H1 (cell line): ENCODE results near the gene SPINK1. TPM values are rescaled to one million over a fixed set of nuclear protein-coding genes. Genes with fewer than 3 reads are reported as not detected.

Experiments used
- CTCF ChIA-PET: fragments of 300-600 bp; sonication (Branson Sonifier 250); formaldehyde crosslinking; loops from one replicate; lab custom pipeline; 2021; ENCODE audit not compliant: partially characterized antibody; lab: Charles Lee
- POLR2A ChIA-PET: fragments of 300-600 bp; sonication (Branson Sonifier 250); formaldehyde crosslinking; loops from one replicate; lab custom pipeline; 2021; ENCODE audit warnings: inconsistent platforms; ENCODE audit not compliant: partially characterized antibody; lab: Charles Lee
- DNase-seq, 2 experiments: peaks; one replicate each; pipeline versions ENCODE4 v3.0.0 to v3.0.0-alpha.2; 2010 to 2022; ENCODE audit warnings: low spot score in 2 of 2, low read depth in 1 of 2, mixed read lengths in 1 of 2
- FAIRE-seq: peaks from 2 replicates; lab custom pipeline; 2011; peaks lifted over from hg19 to GRCh38; lab: Jason Lieb, UNC
- H2AFZ ChIP-seq: 2 replicates; pipeline ENCODE4 v1.8.1; 2012; ENCODE audit warnings: low read length, inconsistent platforms
- H2AK5ac ChIP-seq: 2 replicates; pipeline ENCODE4 v1.6.1; 2013; ENCODE audit warnings: low read depth, low read length
- H2BK120ac ChIP-seq: replicated peaks from 2 replicates; pipeline ENCODE3; 2013; ENCODE audit warnings: low read depth, low read length, inconsistent platforms
- H2BK12ac ChIP-seq: 2 replicates; pipeline ENCODE4 v1.6.1; 2013; ENCODE audit warnings: low read depth, low read length
- H2BK15ac ChIP-seq: 2 replicates; pipeline ENCODE4 v1.6.1; 2013; ENCODE audit warnings: low read length
- H2BK20ac ChIP-seq: 2 replicates; pipeline ENCODE4 v1.6.1; 2013; ENCODE audit warnings: low read length
- H2BK5ac ChIP-seq: 2 replicates; pipeline ENCODE4 v1.6.1; 2013; ENCODE audit warnings: low read depth, low read length
- H3K14ac ChIP-seq: 2 replicates; pipeline ENCODE4 v1.6.1; 2013; ENCODE audit warnings: inconsistent platforms; ENCODE audit not compliant: insufficient read length
- H3K18ac ChIP-seq: 2 replicates; pipeline ENCODE4 v1.6.1; 2013; ENCODE audit warnings: low read length; ENCODE audit errors: extremely low read depth
- H3K23ac ChIP-seq: 2 replicates; pipeline ENCODE4 v1.6.1; 2013; ENCODE audit warnings: inconsistent platforms; ENCODE audit not compliant: insufficient read length
- H3K23me2 ChIP-seq: 2 replicates; pipeline ENCODE4 v1.6.1; 2013; ENCODE audit warnings: low read depth, low read length
- H3K27ac ChIP-seq: 2 replicates; pipeline ENCODE4 v1.6.1; 2011; ENCODE audit warnings: low read depth, low read length, inconsistent platforms
- H3K27me3 ChIP-seq, 4 experiments: replicated peaks in 1 of 4; 1 replicate in 1 of 4; 2 replicates in 3 of 4; pipeline versions ENCODE4 v1.6.1 to v1.8.1; 2011 to 2013; ENCODE audit warnings: low read length in 3 of 4, mild to moderate bottlenecking in 3 of 4, inconsistent platforms in 2 of 4, mixed read lengths in 2 of 4, moderate library complexity in 1 of 4; ENCODE audit not compliant: control insufficient read depth in 3 of 4, insufficient read depth in 3 of 4; ENCODE audit errors: extremely low read depth in 1 of 4
- H3K36me3 ChIP-seq, 4 experiments: 2 replicates each; pipeline versions ENCODE4 v1.6.1 to v1.8.1; 2011 to 2013; ENCODE audit warnings: mild to moderate bottlenecking in 4 of 4, low read length in 3 of 4, moderate library complexity in 2 of 4, control low read depth in 1 of 4, inconsistent platforms in 1 of 4; ENCODE audit not compliant: insufficient read depth in 4 of 4, control insufficient read depth in 2 of 4
- H3K4ac ChIP-seq: replicated peaks from 2 replicates; pipeline ENCODE3; 2013; ENCODE audit warnings: low read length, low read depth, mixed read lengths, inconsistent platforms; ENCODE audit not compliant: insufficient read length
- H3K4me1 ChIP-seq, 4 experiments: replicated peaks in 1 of 4; 1 replicate in 1 of 4; 2 replicates in 3 of 4; pipeline versions ENCODE4 v1.6.1 to v1.8.1; 2011 to 2013; ENCODE audit warnings: low read length in 3 of 4, inconsistent platforms in 2 of 4, mixed read lengths in 1 of 4; ENCODE audit not compliant: insufficient read depth in 4 of 4, control insufficient read depth in 3 of 4
- H3K4me2 ChIP-seq, 2 experiments: 2 replicates each; pipeline versions ENCODE4 v1.6.1 to v1.8.1; 2011 to 2013; ENCODE audit warnings: low read depth in 2 of 2, low read length in 2 of 2, control low read depth in 1 of 2, inconsistent platforms in 1 of 2, mild to moderate bottlenecking in 1 of 2; ENCODE audit not compliant: insufficient read depth in 1 of 2
- H3K4me3 ChIP-seq, 4 experiments: fragments of 200-600, 300-600 bp in 1 of 4; sonication (generic), shearing (Covaris generic), sonication (Bioruptor Twin) in 1 of 4; 2 replicates each; pipeline versions ENCODE4 v1.5.1 to v1.8.1; 2011 to 2016; ENCODE audit warnings: low read length in 4 of 4, low read depth in 3 of 4, control low read depth in 2 of 4, inconsistent platforms in 2 of 4, mild to moderate bottlenecking in 2 of 4, mixed read lengths in 1 of 4, moderate library complexity in 1 of 4; ENCODE audit not compliant: insufficient read depth in 2 of 4; ENCODE audit errors: extremely low read depth in 1 of 4
- H3K56ac ChIP-seq: replicated peaks from 2 replicates; pipeline ENCODE3; 2013; ENCODE audit warnings: low read depth, mild to moderate bottlenecking, mixed read lengths, low read length, inconsistent platforms; ENCODE audit not compliant: insufficient read length
- H3K79me1 ChIP-seq: 2 replicates; pipeline ENCODE4 v1.6.1; 2013; ENCODE audit warnings: low read depth, low read length, control low read depth
- H3K79me2 ChIP-seq, 2 experiments: 2 replicates each; pipeline versions ENCODE4 v1.6.1 to v1.8.1; 2012 to 2013; ENCODE audit warnings: low read length in 2 of 2, mild to moderate bottlenecking in 2 of 2, inconsistent platforms in 1 of 2; ENCODE audit not compliant: insufficient read depth in 2 of 2, control insufficient read depth in 1 of 2
- H3K9ac ChIP-seq, 4 experiments: replicated peaks in 1 of 4; 1 replicate in 1 of 4; 2 replicates in 3 of 4; pipeline versions ENCODE4 v1.6.1 to v1.8.1; 2011 to 2013; ENCODE audit warnings: low read depth in 3 of 4, low read length in 3 of 4, control low read depth in 2 of 4, mild to moderate bottlenecking in 2 of 4, moderate library complexity in 2 of 4, inconsistent platforms in 1 of 4; ENCODE audit errors: extremely low read depth in 1 of 4
- H3K9me3 ChIP-seq, 2 experiments: 2 replicates each; pipeline versions ENCODE4 v1.6.1 to v1.8.1; 2012 to 2013; ENCODE audit warnings: mild to moderate bottlenecking in 2 of 2, moderate library complexity in 2 of 2, control low read depth in 1 of 2, inconsistent platforms in 1 of 2, low read depth in 1 of 2, low read length in 1 of 2, mixed read lengths in 1 of 2; ENCODE audit not compliant: insufficient read depth in 2 of 2
- H4K20me1 ChIP-seq, 2 experiments: replicated peaks in 1 of 2; 2 replicates each; pipeline versions ENCODE3 to v1.8.1; 2011 to 2013; ENCODE audit warnings: inconsistent platforms in 2 of 2, low read length in 2 of 2, mild to moderate bottlenecking in 1 of 2; ENCODE audit not compliant: insufficient read depth in 2 of 2, control insufficient read depth in 1 of 2
- H4K5ac ChIP-seq: 2 replicates; pipeline ENCODE4 v1.6.1; 2013; ENCODE audit warnings: low read length, low read depth, mixed read lengths, inconsistent platforms; ENCODE audit not compliant: insufficient read length
- H4K8ac ChIP-seq: 2 replicates; pipeline ENCODE4 v1.8.0; 2013; ENCODE audit warnings: mild to moderate bottlenecking, moderate library complexity, low read length, inconsistent platforms; ENCODE audit not compliant: insufficient read depth; ENCODE audit errors: extremely low read depth
- H4K91ac ChIP-seq: replicated peaks from 2 replicates; pipeline ENCODE3; 2013; ENCODE audit warnings: low read length, mixed read lengths, inconsistent platforms; ENCODE audit not compliant: insufficient read length
- CTCF ChIP-seq, 3 experiments: IDR thresholded peaks; 1 replicate in 2 of 3; 2 replicates in 1 of 3; pipeline versions ENCODE4 v1.5.1 to v1.6.1; 2011; ENCODE audit warnings: low read length in 3 of 3, mild to moderate bottlenecking in 3 of 3, inconsistent platforms in 2 of 3, low read depth in 1 of 3, moderate library complexity in 1 of 3; ENCODE audit not compliant: insufficient read depth in 1 of 3; ENCODE audit errors: control extremely low read depth in 1 of 3
- HDAC2 ChIP-seq, 2 experiments: fragments of 300-600 bp in 1 of 2; sonication (generic) in 1 of 2; IDR thresholded peaks; 2 replicates each; pipeline ENCODE4 v1.6.1; 2011 to 2012; ENCODE audit warnings: low read depth in 2 of 2, low read length in 2 of 2, mild to moderate bottlenecking in 2 of 2, moderate library complexity in 2 of 2, borderline replicate concordance in 1 of 2, inconsistent platforms in 1 of 2
- JUN ChIP-seq: IDR thresholded peaks from 2 replicates; pipeline ENCODE4 v1.6.1; 2011; ENCODE audit warnings: low read depth, mild to moderate bottlenecking, improper control_type of control experiment, low read length
- NANOG ChIP-seq: IDR thresholded peaks from 2 replicates; pipeline ENCODE4 v1.6.1; 2011; ENCODE audit warnings: low read length, low read depth, mild to moderate bottlenecking, inconsistent platforms; ENCODE audit not compliant: insufficient read depth, poor library complexity, severe bottlenecking
- RFX5 ChIP-seq: IDR thresholded peaks from 2 replicates; pipeline ENCODE4 v1.6.1; 2011; ENCODE audit warnings: low read depth, low read length, improper control_type of control experiment, borderline replicate concordance
- RXRA ChIP-seq: IDR thresholded peaks from 2 replicates; pipeline ENCODE4 v1.6.1; 2011; ENCODE audit warnings: low read depth, mild to moderate bottlenecking, low read length, moderate library complexity; ENCODE audit not compliant: insufficient read depth
- SP1 ChIP-seq: IDR thresholded peaks from 2 replicates; pipeline ENCODE4 v1.6.1; 2011; ENCODE audit warnings: low read depth, low read length
- SP2 ChIP-seq: IDR thresholded peaks from 2 replicates; pipeline ENCODE4 v1.6.1; 2012; ENCODE audit warnings: mild to moderate bottlenecking, low read length, inconsistent platforms
- TAF1 ChIP-seq: IDR thresholded peaks from 2 replicates; pipeline ENCODE4 v1.6.1; 2011; ENCODE audit warnings: mild to moderate bottlenecking, low read depth, low read length
- WGBS, 2 experiments: shearing (Covaris generic) in 1 of 2; methylation state at CpG; one replicate each; pipeline versions ENCODE4 v1.1.6 to v1.1.7; 2013 to 2015; ENCODE audit warnings: low lambda C conversion rate in 2 of 2, mixed read lengths in 2 of 2, inconsistent platforms in 1 of 2, low coverage in 1 of 2, missing lambda C conversion rate in 1 of 2; ENCODE audit not compliant: insufficient replicate concordance in 2 of 2, insufficient coverage in 1 of 2, insufficient read length in 1 of 2; ENCODE audit errors: extremely low coverage in 1 of 2, missing lambda C conversion rate in 1 of 2; 5-methylcytosine and 5-hydroxymethylcytosine counted together
- long read RNA-seq, 2 experiments: library from RNA in 1 of 2; library from capped mRNA in 1 of 2; stranded (forward); transcript quantifications; one replicate each; pipeline ENCODE4 v2.0.0, GENCODE V29; 2021; ENCODE audit warnings: inconsistent platforms in 1 of 2
- polyA minus RNA-seq, 3 experiments: library from RNA; depleted of rRNA, polyadenylated mRNA; stranded (reverse); fragments of >200 nt; gene quantifications; 1 replicate in 2 of 3; 2 replicates in 1 of 3; pipeline ENCODE4 v1.2.3, GENCODE V29; 2011
- polyA plus RNA-seq, 7 experiments: library from polyadenylated mRNA; depleted of rRNA in 3 of 7; stranded (reverse) in 5 of 7; unstranded in 2 of 7; fragments of >200 nt in 5 of 7; fragments of 200-250 nt in 2 of 7; gene quantifications; 1 replicate in 5 of 7; 2 replicates in 1 of 7; 4 replicates in 1 of 7; pipeline versions ENCODE4 v1.2.1 to v1.2.3, GENCODE V29; 2011 to 2013; ENCODE audit warnings: missing spikeins in 2 of 7, mixed read lengths in 2 of 7
- total RNA-seq: library from RNA; stranded (reverse); fragmentation: NEBNext Ultra II Directional; extraction: Animal tissue kit (Norgen Biotek cat#: 25700); gene quantifications from 2 replicates; pipeline ENCODE4 v1.2.1, GENCODE V29; 2021

Gene SPINK1
- total RNA-seq (0.48 TPM in 1 of 2 replicates, not detected in the other), polyA plus RNA-seq (2011; rRNA removed) (1.3 TPM in 2 replicates), polyA minus RNA-seq (2011; rRNA and poly(A)+ RNA removed) (0.50 and 0.73 TPM in 2 replicates)
- 1.7 TPM for polyA plus RNA-seq (2011; cell fraction: cytosol; rRNA removed)
- polyA plus RNA-seq (2011; cell fraction: nucleus; rRNA removed), result 3.9 TPM
- polyA plus RNA-seq (2012, experiment 1 of 2), result 0.67 to 2.4 TPM (median 1.6 TPM) in 4 replicates
- polyA plus RNA-seq (2012, experiment 2 of 2), result not detected
- 4.6 TPM for polyA plus RNA-seq (2013, experiment 1 of 2)
- polyA plus RNA-seq (2013, experiment 2 of 2), result 5.7 TPM
- polyA minus RNA-seq (2011; cell fraction: cytosol; rRNA and poly(A)+ RNA removed), result not detected
- polyA minus RNA-seq (2011; cell fraction: nucleus; rRNA and poly(A)+ RNA removed), result 1.9 TPM
- long read RNA-seq, experiment 1, result 0 reads
- long read RNA-seq, experiment 2, result 0 reads

GRCh38 chr5:147831465-147831864 is at the start of gene SPINK1:
SPINK1 (minus strand) TSS chr5:147831671; CDS start chr5:147831577, 94 bp downstream.
- Histone ChIP-seq H4K91ac (no peak within 1 kb of the TSS), H2BK20ac (no peak within 1 kb of the TSS), H2BK12ac (no peak within 1 kb of the TSS), H3K27me3 (no peaks in the 10 kb centered on the region), H2BK15ac (no peak within 1 kb of the TSS), H2AFZ (no peak within 1 kb of the TSS), H3K4me2 (no peak within 1 kb of the TSS), H3K14ac (no peak within 1 kb of the TSS), H3K18ac (no peak within 1 kb of the TSS), H3K4ac (no peak within 1 kb of the TSS), H3K4me3 (no peak within 1 kb of the TSS), H3K23me2 (no peaks in the 10 kb centered on the region), H2BK5ac (no peak within 1 kb of the TSS), H3K56ac (no peak within 1 kb of the TSS), H4K20me1 (no peaks in the 10 kb centered on the region), H3K79me1 (no peaks in the 10 kb centered on the region), H3K4me1 (no peaks in the 10 kb centered on the region), H3K79me2 (no peaks in the 10 kb centered on the region), H4K8ac (no peak within 1 kb of the TSS; the same call in 1 of the 2 replicates), H4K5ac (no peak within 1 kb of the TSS), H3K27ac (no peak within 1 kb of the TSS), H2AK5ac (no peak within 1 kb of the TSS), H3K9ac (no peak within 1 kb of the TSS), H3K9me3 (no peaks in the 10 kb centered on the region), H3K23ac (no peak within 1 kb of the TSS), H2BK120ac (no peak within 1 kb of the TSS), H3K36me3 (no peaks in the 10 kb centered on the region; a peak in 1 of 8 replicates)
- CTCF ChIA-PET, result interaction anchor here (0.9 to 2.0 kb wide), 2 partner anchors 20 to 57 kb away, joined by 3 to 9 read pairs; no protein-coding TSS in a partner anchor
- DNase-seq, result no peak
- 95% methylated on average over 3 of the region's 3 CpGs; no CpG with 5 or more reads in 1 of the 2 experiments for WGBS, 2 experiments
- POLR2A ChIA-PET, result interaction anchor here (1.0 kb wide), 1 partner anchor 16 kb away, joined by 3 read pairs; no protein-coding TSS in a partner anchor
- no peak for FAIRE-seq
- TF ChIP-seq SP2, result no peak
- no peak for TF ChIP-seq CTCF (IDR thresholded peaks at IDR 0.05; ENCODE audit: control extremely low read depth in 1 of 3, insufficient read depth in 1 of 3, low read depth in 1 of 3, low read length in 3 of 3)
- TF ChIP-seq JUN, result no peak
- no peak for TF ChIP-seq TAF1
- no peak for TF ChIP-seq RXRA
- TF ChIP-seq SP1, result no peak
- no peak for TF ChIP-seq HDAC2 (IDR thresholded peaks at IDR 0.05; ENCODE audit: borderline replicate concordance in 1 of 2, low read depth in 2 of 2, low read length in 2 of 2)
- TF ChIP-seq RFX5, result no peak
- TF ChIP-seq NANOG, result no peak
